NT2/D1 (cell line): ENCODE results near the gene GJB6.

ENCODE experiments used
- DNase-seq: peaks from one replicate; pipeline ENCODE4 v3.0.0-alpha.2; 2011; ENCODE audit warnings: low read depth, low spot score
- H3K27me3 ChIP-seq: 2 replicates; pipeline ENCODE4 v1.6.0; 2011; ENCODE audit warnings: mild to moderate bottlenecking; ENCODE audit not compliant: insufficient read length, insufficient read depth
- H3K36me3 ChIP-seq: 2 replicates; pipeline ENCODE4 v1.6.1; 2011; ENCODE audit warnings: mild to moderate bottlenecking, low read length, mixed read lengths; ENCODE audit not compliant: insufficient read depth, insufficient read length
- H3K4me1 ChIP-seq: 2 replicates; pipeline ENCODE4 v1.5.1; 2011; ENCODE audit not compliant: insufficient read depth, insufficient read length
- H3K4me3 ChIP-seq: 2 replicates; pipeline ENCODE4 v1.5.1; 2011; ENCODE audit warnings: low read depth; ENCODE audit not compliant: insufficient read length
- H3K9ac ChIP-seq: 2 replicates; pipeline ENCODE4 v1.6.0; 2011; ENCODE audit warnings: low read depth; ENCODE audit not compliant: insufficient read length
- H3K9me3 ChIP-seq: 2 replicates; pipeline ENCODE4 v1.5.1; 2011; ENCODE audit warnings: mild to moderate bottlenecking, low read length; ENCODE audit not compliant: insufficient read depth
- SUZ12 ChIP-seq: IDR thresholded peaks from 2 replicates; pipeline ENCODE4 v1.6.1; 2011; ENCODE audit not compliant: insufficient read length, insufficient read depth; ENCODE audit errors: extremely low read depth
- YY1 ChIP-seq: IDR thresholded peaks from 2 replicates; pipeline ENCODE4 v1.6.1; 2011; ENCODE audit not compliant: insufficient read length, insufficient read depth
- ZNF274 ChIP-seq: IDR thresholded peaks from 2 replicates; pipeline ENCODE4 v1.6.1; 2011; ENCODE audit warnings: mild to moderate bottlenecking, low read depth, low read length

The GJB6 gene

DNA sequence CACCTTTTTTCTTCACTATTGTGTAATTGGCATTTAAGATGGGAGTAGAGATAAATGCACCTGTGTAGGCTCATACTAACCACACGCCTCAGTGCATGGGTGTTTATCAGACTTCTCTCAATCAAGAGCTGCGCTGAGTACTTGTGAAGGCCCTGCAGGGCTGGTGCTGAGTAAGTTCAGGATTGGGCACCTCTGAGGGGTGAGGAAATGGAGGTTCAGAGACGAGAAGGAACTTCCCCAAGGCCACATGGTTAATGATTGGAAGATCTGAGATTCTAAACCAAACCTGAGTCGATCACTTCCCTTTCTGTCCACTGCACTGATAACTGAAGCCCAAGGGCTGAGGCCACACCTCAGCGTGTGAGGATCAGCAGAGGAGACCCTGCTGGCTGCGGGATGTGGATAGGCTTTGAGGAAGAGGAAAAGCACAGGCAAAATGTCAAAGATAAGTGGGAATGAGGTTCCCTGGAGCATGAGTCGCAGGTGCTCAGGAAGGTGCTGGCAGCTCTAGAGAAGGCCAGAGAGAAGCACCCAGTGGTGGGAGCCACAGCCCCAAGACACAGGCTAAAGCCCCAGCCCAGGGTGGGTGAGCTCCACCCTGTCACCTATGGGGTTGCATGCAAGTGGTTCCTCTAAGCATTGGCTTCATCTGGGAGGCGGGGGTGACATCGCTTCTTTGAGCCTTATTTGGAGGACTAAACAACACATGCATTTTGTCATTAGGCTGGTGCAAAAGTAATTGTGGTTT lies 32.3 kb upstream of the GJB6 start:
- no peak for DNase-seq
- Histone ChIP-seq H3K9me3 (no peaks in the 10 kb centered on the region), H3K4me1 (no peaks in the 10 kb centered on the region), H3K27me3 (no peaks in the 10 kb centered on the region), H3K9ac (no peak overlapping the region), H3K4me3 (no peak overlapping the region), H3K36me3 (no peaks in the 10 kb centered on the region)
- no peak for TF ChIP-seq ZNF274
- no peak for TF ChIP-seq SUZ12
- no peak for TF ChIP-seq YY1

DNA sequence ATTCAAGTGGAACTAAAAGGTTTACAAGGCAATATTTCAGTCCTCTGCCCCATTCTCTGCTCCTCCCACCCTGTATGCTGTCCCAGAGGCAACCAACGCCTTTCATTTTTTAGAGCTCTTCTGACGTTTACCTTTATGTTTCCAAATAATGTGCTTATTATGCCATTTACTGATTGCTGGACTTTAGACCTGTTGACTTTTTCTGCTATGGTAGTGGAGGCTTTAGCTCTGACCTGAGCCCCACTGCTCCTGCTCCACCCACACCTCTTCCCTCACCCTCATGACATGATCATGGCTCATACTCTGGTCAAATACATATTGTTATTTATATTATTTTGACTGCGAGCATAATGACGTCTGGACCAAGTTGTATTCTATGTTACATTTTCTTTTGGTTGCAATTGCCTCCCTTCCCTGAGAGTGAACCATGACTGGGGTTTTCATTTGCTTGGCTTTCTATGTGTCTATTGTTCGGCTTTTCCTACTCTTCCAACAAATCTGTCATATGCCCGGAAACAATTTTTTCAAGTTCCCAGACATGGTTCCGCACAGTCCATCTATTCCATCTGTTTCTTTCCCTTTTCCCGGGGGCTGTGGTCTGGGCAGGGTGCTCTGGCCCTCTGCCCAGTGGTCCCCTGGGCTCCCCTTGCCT lies 31.4 kb upstream of the GJB6 start:
- no peak for DNase-seq
- Histone ChIP-seq H3K4me1 (no peaks in the 10 kb centered on the region), H3K27me3 (no peaks in the 10 kb centered on the region), H3K9ac (no peak overlapping the region), H3K9me3 (no peaks in the 10 kb centered on the region), H3K36me3 (no peaks in the 10 kb centered on the region), H3K4me3 (no peak overlapping the region)
- no peak for TF ChIP-seq SUZ12
- TF ChIP-seq ZNF274: no peak
- TF ChIP-seq YY1: no peak

DNA sequence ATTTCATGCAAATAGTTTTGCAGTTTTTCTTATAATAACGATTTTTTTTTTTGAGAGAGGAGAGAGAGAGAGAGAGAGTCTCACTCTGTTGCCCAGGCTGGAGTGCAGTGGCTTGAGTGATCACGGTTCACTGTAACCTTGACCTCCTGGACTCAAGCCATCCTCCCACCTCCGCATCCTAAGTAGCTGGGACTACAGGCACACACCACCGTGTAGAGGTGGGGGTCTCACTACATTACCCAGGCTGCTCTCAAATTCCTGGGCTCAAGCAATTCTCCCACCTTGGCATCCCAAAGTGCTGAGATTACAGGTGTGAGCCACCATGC lies 26.8 kb upstream of the GJB6 start:
- no peak for TF ChIP-seq SUZ12
- TF ChIP-seq YY1: no peak
- no peak for TF ChIP-seq ZNF274
- no peaks in the 10 kb centered on the region for H3K9me3 ChIP-seq
- no peaks in the 10 kb centered on the region for H3K36me3 ChIP-seq
- no peak overlapping the region for H3K9ac ChIP-seq
- no peak for DNase-seq
- H3K27me3 ChIP-seq: no peaks in the 10 kb centered on the region
- no peak overlapping the region for H3K4me3 ChIP-seq
- H3K4me1 ChIP-seq: no peaks in the 10 kb centered on the region

DNA sequence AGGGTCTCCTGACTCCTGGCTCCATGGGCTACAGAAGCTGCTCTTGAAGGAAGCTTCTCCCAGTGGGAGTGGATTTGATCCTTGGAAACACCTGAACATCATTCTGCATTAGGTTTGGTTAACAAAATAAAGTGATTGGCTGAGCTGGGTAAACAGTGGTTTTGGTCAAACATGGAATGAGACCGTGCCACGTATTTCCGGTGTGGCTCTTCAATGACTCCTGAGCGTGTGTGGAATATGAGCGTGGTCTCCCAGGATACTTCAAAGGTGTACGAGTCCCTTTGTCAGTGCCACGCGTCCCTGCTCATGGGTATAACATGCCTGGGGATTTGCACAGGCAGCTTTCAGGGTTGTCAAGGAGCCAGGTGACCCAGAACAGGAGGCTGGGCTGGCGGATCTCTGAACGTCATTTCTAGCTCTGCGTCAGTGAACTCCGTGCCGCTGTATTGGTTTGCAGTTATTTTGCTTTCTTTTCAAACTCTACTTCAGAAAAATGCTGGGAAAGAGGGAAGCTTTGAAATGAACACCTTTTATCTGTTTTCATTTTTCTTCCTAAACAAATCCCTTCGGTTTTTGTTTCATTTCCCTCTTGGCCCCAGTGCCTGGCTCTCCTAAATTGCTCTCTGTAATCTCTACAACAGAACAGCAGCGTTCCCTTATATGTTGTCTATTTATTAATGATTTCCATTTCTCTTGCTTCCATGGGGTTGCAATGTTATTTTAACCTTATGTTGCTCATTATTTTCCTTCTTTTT lies 26.3 kb upstream of the GJB6 start:
- no peaks in the 10 kb centered on the region for H3K4me1 ChIP-seq
- TF ChIP-seq ZNF274 (no peak), SUZ12 (no peak), YY1 (no peak)
- H3K9ac ChIP-seq: no peak overlapping the region
- no peak for DNase-seq
- no peaks in the 10 kb centered on the region for H3K36me3 ChIP-seq
- H3K27me3 ChIP-seq: no peaks in the 10 kb centered on the region
- no peaks in the 10 kb centered on the region for H3K9me3 ChIP-seq
- H3K4me3 ChIP-seq: no peak overlapping the region

DNA sequence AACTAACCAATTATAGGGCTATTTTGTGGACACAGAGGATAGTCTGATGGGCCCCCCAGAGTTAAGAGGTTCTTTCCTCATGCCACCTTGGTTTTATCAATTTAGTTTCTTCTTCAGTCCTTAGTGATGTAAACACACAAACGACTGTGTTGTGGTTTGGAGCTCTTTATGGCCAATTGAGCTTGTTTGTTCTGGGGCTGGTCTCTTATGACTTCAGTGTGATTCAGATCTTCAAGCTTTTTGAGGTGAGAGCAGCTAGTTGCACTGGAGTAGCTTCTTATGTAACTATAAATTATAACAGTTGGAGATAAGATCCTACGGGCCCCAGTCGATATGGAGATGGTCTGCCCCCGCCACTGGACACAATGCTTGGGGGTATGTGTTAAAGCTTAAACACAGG lies 22.0 kb upstream of the GJB6 start:
- no peak overlapping the region for H3K9ac ChIP-seq
- no peaks in the 10 kb centered on the region for H3K27me3 ChIP-seq
- H3K36me3 ChIP-seq: no peaks in the 10 kb centered on the region
- no peak for TF ChIP-seq ZNF274
- TF ChIP-seq YY1: no peak
- TF ChIP-seq SUZ12: no peak
- H3K4me3 ChIP-seq: no peak overlapping the region
- no peaks in the 10 kb centered on the region for H3K4me1 ChIP-seq
- H3K9me3 ChIP-seq: no peaks in the 10 kb centered on the region
- no peak for DNase-seq

DNA sequence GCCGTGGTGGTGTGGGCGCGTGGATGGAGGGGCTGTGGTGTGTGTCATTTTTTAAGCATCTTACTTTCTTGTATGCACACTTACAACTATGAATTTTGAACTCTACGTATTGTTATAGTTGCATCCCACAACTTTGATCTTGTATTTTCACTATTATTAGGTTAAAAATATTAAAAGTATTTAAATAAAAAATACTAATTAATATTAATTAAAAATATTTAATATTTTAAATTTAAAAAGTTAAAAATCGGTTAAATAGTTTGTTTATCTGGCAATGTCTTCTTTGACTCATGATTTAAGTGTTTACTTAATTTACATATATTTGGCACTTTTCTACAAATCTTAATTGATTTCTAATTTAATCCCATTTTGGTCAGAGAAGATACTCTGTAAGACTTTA lies 17.8 kb upstream of the GJB6 start:
- Histone ChIP-seq H3K36me3 (no peaks in the 10 kb centered on the region), H3K4me3 (no peak overlapping the region), H3K9me3 (no peaks in the 10 kb centered on the region), H3K27me3 (no peaks in the 10 kb centered on the region), H3K9ac (no peak overlapping the region), H3K4me1 (no peaks in the 10 kb centered on the region)
- TF ChIP-seq YY1: no peak
- TF ChIP-seq SUZ12: no peak
- no peak for TF ChIP-seq ZNF274
- DNase-seq: no peak

DNA sequence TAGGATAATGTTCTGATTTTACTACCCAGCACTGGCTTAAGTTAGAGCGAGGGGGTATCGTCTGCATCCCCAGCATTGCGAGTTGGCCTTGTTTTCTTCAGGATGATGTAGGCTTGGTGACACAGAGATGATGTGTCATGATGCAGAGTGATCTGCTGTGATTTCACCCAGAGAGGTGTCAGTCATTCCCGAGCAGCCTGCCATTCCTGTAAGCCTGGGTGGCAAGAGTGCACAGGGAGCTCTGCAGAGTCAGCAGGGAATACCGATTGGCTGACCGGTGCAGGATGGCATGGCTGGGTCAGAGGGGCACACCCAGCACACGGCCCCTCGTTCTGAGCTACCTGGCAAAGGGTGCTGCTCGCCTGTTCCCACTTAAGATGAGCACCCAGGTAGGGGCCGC lies 15.8 kb upstream of the GJB6 start:
- Histone ChIP-seq H3K4me1 (no peaks in the 10 kb centered on the region), H3K9ac (no peak overlapping the region), H3K36me3 (no peaks in the 10 kb centered on the region), H3K27me3 (no peaks in the 10 kb centered on the region), H3K9me3 (no peaks in the 10 kb centered on the region), H3K4me3 (no peak overlapping the region)
- DNase-seq: no peak
- TF ChIP-seq YY1 (no peak), ZNF274 (no peak), SUZ12 (no peak)
